ENCODE results near the gene THSD4.
"Not testable (repeated sequence)": the region's sequence is repeated elsewhere in the genome, so short reads cannot be mapped to it uniquely, and the experiment has no call there.

THSD4 gene

DNA sequence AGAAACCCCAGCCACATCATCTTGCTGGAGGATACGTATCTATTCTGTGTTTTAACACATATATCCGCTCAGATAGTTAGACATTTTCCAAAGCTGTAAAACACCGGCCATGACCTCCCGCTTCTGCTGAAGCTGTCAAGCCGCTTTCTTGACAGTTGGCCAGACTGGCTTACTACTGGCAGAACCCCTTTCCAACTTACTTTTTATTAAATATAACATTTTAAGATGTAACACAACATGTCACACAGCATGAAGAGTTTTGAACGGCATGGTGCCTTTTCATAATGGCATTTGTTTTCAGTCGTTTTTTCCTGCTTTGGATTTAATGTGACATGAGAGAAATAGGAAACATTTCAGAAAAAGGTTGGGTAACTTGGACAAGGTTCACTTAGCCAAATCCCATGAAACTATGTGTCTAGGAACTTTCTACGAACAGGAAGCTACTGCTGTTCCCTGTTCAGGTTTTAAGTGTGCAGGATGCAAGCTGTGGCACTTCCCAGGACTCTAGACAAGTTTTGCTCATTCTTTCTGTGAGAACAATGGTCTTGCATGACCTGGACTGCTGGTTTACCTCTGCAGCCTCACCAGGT is 281.4 kb downstream of the THSD4 start:
- H3K4me2 ChIP-seq (ENCODE audit: low read depth, low read length) = no peak overlapping the region
- no peaks in the 10 kb centered on the region for H3K9me3 ChIP-seq (replicated peaks; ENCODE audit: insufficient read depth, low read length)
- H4K20me1 ChIP-seq (ENCODE audit: insufficient read depth, low read length) = no peaks in the 10 kb centered on the region
- TF ChIP-seq, protein P1, sequence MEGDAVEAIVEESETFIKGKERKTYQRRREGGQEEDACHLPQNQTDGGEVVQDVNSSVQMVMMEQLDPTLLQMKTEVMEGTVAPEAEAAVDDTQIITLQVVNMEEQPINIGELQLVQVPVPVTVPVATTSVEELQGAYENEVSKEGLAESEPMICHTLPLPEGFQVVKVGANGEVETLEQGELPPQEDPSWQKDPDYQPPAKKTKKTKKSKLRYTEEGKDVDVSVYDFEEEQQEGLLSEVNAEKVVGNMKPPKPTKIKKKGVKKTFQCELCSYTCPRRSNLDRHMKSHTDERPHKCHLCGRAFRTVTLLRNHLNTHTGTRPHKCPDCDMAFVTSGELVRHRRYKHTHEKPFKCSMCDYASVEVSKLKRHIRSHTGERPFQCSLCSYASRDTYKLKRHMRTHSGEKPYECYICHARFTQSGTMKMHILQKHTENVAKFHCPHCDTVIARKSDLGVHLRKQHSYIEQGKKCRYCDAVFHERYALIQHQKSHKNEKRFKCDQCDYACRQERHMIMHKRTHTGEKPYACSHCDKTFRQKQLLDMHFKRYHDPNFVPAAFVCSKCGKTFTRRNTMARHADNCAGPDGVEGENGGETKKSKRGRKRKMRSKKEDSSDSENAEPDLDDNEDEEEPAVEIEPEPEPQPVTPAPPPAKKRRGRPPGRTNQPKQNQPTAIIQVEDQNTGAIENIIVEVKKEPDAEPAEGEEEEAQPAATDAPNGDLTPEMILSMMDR (IDR thresholded peaks at IDR 0.05; ENCODE audit: low read length) = no peak
- TF ChIP-seq EZH2phosphoT487 (IDR thresholded peaks at IDR 0.05; ENCODE audit: low read length) = no peak
- TF ChIP-seq EZH2 (optimal IDR thresholded peaks at IDR 0.05; ENCODE audit: low read depth, low read length) = no peak
- no peaks in the 10 kb centered on the region for H3K27me3 ChIP-seq (replicated peaks; ENCODE audit: insufficient read depth, low read length)
- DNase-seq = no peak
- H2AFZ ChIP-seq (ENCODE audit: low read length) = no peak overlapping the region
- no peaks in the 10 kb centered on the region for H3K36me3 ChIP-seq (replicated peaks; ENCODE audit: insufficient read depth, low read length)
- no peaks in the 10 kb centered on the region for H3K9me2 ChIP-seq (replicated peaks; ENCODE audit: insufficient read depth, low read length)
- no peak overlapping the region for H3K9ac ChIP-seq (ENCODE audit: low read length)
- H3F3A ChIP-seq (ENCODE audit: insufficient read depth, low read length) = no peaks in the 10 kb centered on the region
- H3K27ac ChIP-seq (ENCODE audit: low read length) = no peak overlapping the region
- no peaks in the 10 kb centered on the region for H3K79me2 ChIP-seq (ENCODE audit: low read length)
- H3K4me3 ChIP-seq (ENCODE audit: low read length) = no peak overlapping the region
- H3K4me1 ChIP-seq (ENCODE audit: low read length) = peaks cover 11% of the 10 kb centered on the region

DNA sequence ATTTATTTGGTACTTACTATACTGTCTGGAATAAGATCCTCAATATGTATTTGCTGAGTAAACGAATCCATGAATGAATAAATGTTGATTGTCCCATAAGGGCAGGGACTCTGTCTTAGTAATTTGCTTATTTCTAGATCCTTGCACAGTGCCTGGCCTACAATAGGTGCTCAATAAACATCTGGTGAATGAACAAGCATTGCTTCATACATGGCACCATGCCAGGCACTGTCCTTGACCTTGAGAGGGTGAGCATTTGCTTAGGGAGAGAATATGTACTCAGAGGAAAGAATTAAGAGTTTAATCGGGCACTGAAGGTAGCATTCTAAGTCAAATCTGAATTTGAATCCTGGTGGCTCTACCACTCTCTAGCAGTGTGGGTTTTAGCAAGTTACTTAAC is 282.1 kb downstream of the THSD4 start:
- Histone ChIP-seq H3K9me3 (replicated peaks; ENCODE audit: insufficient read depth, low read length) (no peaks in the 10 kb centered on the region), H3K4me3 (ENCODE audit: low read length) (no peak overlapping the region), H3K9ac (ENCODE audit: low read length) (no peak overlapping the region), H3K9me2 (replicated peaks; ENCODE audit: insufficient read depth, low read length) (no peaks in the 10 kb centered on the region), H3K4me2 (ENCODE audit: low read depth, low read length) (no peak overlapping the region), H3K4me1 (ENCODE audit: low read length) (peaks cover 4% of the 10 kb centered on the region), H3K79me2 (ENCODE audit: low read length) (no peaks in the 10 kb centered on the region), H4K20me1 (ENCODE audit: insufficient read depth, low read length) (no peaks in the 10 kb centered on the region), H3K36me3 (replicated peaks; ENCODE audit: insufficient read depth, low read length) (no peaks in the 10 kb centered on the region), H3F3A (ENCODE audit: insufficient read depth, low read length) (no peaks in the 10 kb centered on the region), H3K27me3 (replicated peaks; ENCODE audit: insufficient read depth, low read length) (no peaks in the 10 kb centered on the region), H2AFZ (ENCODE audit: low read length) (no peak overlapping the region), H3K27ac (ENCODE audit: low read length) (no peak overlapping the region)
- no peak for DNase-seq
- TF ChIP-seq EZH2 (optimal IDR thresholded peaks at IDR 0.05; ENCODE audit: low read depth, low read length) (no peak), EZH2phosphoT487 (IDR thresholded peaks at IDR 0.05; ENCODE audit: low read length) (no peak)
- TF ChIP-seq, protein P1 (IDR thresholded peaks at IDR 0.05; ENCODE audit: low read length) = no peak

DNA sequence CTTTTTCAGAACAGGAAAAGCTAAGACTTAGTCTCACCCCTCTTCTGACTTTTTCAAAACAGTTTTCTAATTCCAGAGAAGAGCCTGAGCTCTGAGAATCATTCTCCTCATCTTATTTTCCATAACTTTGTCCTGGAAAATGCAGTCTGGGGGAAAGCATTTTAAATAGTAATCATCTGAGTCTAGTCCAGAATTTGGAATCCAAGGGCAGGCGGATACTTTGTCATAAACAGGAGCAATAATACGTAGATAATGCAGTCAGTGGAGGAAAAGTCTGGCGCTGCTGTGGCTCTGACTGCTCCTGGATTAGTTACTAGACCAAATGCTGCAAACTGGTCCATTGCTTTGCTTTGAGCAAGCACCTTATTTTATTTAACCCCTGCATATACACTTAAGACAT is 285.0 kb downstream of the THSD4 start:
- no peak overlapping the region for H3K27ac ChIP-seq (ENCODE audit: low read length)

DNA sequence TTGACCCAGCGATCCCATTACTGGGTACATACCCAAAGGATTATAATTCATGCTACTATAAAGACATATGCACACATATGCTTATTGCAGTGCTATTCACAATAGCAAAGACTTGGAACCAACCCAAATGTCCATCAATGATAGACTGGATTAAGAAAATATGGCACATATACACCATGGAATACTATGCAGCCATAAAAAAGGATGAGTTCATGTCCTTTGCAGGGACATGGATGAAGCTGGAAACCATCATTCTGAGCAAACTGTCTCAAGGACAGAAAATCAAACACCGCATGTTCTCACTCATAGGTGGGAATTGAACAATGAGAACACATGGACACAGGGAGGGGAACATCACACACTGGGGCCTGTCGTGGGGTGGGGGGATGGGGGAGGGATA is 286.5 kb downstream of the THSD4 start:
- H3K27me3 ChIP-seq (replicated peaks; ENCODE audit: insufficient read depth, low read length); H3K4me3 ChIP-seq (ENCODE audit: low read length); H2AFZ ChIP-seq (ENCODE audit: low read length); H3K27ac ChIP-seq (ENCODE audit: low read length); H3K4me1 ChIP-seq (ENCODE audit: low read length); H4K20me1 ChIP-seq (ENCODE audit: insufficient read depth, low read length); H3K79me2 ChIP-seq (ENCODE audit: low read length); DNase-seq; H3K9me3 ChIP-seq (replicated peaks; ENCODE audit: insufficient read depth, low read length); H3K4me2 ChIP-seq (ENCODE audit: low read depth, low read length); H3K9me2 ChIP-seq (replicated peaks; ENCODE audit: insufficient read depth, low read length); H3K36me3 ChIP-seq (replicated peaks; ENCODE audit: insufficient read depth, low read length); H3F3A ChIP-seq (ENCODE audit: insufficient read depth, low read length); H3K9ac ChIP-seq (ENCODE audit: low read length): not testable (repeated sequence)

More for the DNA sequence above, 285.0 kb downstream of the THSD4 start:
- no peak for DNase-seq
- TF ChIP-seq EZH2phosphoT487 (IDR thresholded peaks at IDR 0.05; ENCODE audit: low read length) = no peak
- TF ChIP-seq, protein P1 (IDR thresholded peaks at IDR 0.05; ENCODE audit: low read length) = no peak
- H3F3A ChIP-seq (ENCODE audit: insufficient read depth, low read length) = no peaks in the 10 kb centered on the region
- no peaks in the 10 kb centered on the region for H4K20me1 ChIP-seq (ENCODE audit: insufficient read depth, low read length)
- H3K4me2 ChIP-seq (ENCODE audit: low read depth, low read length) = no peak overlapping the region
- H3K4me1 ChIP-seq (ENCODE audit: low read length) = no peaks in the 10 kb centered on the region
- H3K79me2 ChIP-seq (ENCODE audit: low read length) = no peaks in the 10 kb centered on the region
- no peak overlapping the region for H2AFZ ChIP-seq (ENCODE audit: low read length)
- no peak overlapping the region for H3K9ac ChIP-seq (ENCODE audit: low read length)
- H3K9me2 ChIP-seq (replicated peaks; ENCODE audit: insufficient read depth, low read length) = no peaks in the 10 kb centered on the region
- H3K27me3 ChIP-seq (replicated peaks; ENCODE audit: insufficient read depth, low read length) = no peaks in the 10 kb centered on the region
- H3K36me3 ChIP-seq (replicated peaks; ENCODE audit: insufficient read depth, low read length) = no peaks in the 10 kb centered on the region
- H3K4me3 ChIP-seq (ENCODE audit: low read length) = no peak overlapping the region
- H3K9me3 ChIP-seq (replicated peaks; ENCODE audit: insufficient read depth, low read length) = no peaks in the 10 kb centered on the region

All from MM.1S (cell line).